ENCODE results near the gene ERI3.

ERI3 gene

DNA sequence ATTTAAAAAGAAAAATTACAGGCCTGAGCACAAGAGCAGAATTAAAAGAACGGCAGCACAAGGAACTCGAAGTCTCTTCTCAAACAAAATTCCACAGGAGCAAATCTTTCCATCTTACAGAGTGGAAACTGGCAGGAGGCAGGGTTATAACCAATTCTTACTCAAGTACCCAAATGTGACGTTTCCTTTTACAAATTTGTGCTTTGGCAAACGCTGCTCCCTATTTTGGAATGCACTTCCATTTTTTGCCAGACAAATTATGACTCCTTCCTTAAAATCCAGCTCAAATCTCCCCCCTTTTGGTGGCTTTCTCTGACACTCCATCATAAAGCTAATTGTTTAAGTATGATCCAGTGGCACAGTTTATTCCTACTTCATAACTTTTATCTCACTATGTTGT is 7.8 kb downstream of the ERI3 start:
- DNase-seq = no peak

DNA sequence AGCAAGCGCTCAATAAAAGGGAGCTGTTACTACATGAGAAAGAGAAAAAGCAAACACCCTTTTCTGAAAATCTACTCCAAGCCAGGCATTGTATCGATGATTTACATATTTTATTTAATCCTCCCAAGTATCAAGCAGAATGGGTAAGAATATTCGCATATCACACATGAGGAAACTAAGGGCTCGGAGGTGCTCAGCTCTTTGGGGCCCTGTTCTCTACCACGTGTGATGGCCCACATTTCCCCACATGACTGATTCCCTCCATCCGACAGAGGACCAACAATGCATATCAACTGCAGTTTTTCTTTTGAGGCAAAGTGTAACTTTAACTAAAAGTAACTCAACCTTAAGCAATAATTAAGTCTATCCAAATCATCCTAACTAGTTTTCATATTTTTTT is 8.2 kb downstream of the ERI3 start:
- DNase-seq = no peak

DNA sequence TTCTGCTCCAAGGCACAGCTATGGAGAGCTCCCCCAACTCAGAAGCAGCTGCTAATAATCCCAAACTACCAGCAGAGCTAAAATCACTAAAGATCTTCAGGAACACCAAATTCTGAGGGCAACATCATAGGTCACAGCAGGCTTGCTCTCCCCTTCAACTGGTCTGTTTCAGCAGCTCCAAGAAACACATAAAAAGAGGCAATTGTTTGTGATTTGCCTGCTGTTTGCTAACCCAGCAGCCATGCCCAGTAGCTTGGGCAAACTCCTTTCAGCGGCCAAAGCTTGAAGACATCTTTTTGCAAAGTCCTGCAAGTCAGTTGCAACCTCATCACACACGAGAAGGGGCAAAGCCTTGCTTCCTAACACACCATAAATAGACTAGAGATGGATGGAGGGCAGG is 8.9 kb downstream of the ERI3 start:
- no peak for DNase-seq

DNA sequence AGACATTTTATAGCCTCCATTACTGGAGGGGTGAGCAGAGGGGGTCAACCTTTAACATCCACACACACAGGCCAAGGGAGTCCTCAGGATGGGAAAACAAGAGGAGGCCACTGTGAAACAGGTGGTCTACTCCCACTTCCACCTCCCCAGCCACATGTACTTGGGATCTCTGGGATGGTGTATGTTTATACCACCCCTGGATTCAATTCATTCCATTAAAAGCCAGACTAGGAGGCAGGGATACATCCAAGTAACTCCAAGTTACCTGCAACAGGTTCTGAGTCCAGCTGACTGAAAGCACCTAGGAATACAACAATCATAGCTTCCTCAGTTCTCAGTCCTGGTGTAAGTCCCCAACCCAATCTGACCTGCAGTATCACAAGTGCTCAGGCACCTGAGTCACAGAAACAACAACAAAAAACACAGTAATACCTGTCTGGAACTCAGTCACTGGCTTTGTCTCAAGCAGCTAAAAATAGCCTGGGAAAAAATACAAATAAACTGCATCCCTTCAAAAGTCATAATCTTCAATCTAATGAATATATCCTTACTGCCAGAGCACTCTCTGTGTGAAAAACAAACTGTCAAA is 9.8 kb downstream of the ERI3 start:
- DNase-seq = no peak

DNA sequence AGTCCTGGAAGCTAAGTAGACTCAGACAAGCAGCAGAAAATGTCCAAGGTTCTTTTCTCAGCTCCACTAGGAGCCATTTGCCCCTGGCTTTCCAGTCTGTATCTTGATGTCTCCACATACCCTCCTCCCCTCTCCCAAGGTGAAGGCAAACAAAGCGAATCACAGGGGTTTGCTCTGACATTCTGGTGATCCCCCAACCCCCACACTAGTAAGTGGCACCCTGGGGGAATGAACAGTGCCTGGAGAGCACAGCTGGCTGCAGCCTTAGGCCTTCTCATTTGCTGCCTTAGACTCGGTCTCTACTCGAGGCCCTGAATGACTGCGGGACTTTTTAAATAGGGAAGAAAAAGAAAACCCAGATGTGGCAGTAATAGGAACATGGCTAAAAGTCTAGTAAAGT is 15.3 kb downstream of the ERI3 start:
- DNase-seq = no peak

DNA sequence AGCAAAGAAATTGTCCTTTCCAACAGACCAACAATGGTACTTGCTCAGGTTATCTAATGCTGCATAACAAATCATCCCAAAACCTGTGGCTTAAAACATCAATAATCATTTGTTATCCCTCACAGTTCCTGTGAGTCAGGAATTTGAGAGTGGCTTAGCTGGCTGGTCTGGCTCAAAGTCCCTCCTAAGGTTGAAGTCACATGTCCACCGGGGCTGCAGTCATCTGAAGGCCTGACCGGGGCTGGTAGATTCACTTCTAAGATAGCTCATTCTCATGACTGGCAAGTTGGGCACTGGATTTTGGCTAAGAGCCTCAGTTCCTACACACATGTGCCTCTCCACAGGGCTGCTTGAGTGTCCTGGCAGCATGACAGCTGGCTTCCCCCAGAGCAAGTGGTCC is 16.9 kb downstream of the ERI3 start:
- DNase-seq = no peak

DNA sequence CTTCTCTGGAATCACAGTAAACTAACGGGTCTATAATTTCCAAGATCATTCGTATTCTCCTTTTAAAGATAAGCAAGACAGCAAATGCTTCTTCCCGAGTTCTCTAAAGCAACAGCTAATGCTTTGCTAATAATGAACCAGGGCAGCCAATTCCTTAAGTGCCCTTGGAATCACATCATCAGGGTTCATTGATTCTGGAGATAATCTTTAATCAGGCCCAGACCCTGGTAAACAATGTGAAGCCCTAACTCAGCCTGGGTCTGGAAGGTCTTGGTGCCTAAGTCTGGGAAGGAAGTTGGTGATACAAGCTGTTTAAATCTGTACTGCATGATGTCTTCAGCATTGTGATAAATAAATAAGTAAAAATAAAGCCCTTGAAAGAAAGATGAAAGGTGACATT is 18.4 kb downstream of the ERI3 start:
- DNase-seq = no peak

DNA sequence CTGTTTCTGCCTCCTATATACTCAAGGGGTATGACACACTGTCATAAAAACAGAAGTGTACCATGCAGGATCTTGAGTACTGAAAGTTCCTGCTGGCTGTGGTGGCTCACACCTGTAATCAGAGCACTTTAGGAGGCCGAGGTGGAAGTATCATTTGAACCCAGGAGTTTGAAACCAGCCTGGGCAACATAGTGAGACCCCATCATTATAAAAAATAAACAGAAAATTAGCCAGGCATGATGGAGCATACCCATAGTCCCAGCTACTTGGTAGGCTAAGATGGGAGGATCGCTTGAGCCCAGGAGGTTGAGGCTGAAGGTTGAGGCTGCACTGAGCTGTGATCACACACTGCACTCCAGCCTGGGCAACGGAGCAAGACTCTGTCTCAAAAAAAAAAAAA is 20.1 kb downstream of the ERI3 start:
- no peak for DNase-seq

DNA sequence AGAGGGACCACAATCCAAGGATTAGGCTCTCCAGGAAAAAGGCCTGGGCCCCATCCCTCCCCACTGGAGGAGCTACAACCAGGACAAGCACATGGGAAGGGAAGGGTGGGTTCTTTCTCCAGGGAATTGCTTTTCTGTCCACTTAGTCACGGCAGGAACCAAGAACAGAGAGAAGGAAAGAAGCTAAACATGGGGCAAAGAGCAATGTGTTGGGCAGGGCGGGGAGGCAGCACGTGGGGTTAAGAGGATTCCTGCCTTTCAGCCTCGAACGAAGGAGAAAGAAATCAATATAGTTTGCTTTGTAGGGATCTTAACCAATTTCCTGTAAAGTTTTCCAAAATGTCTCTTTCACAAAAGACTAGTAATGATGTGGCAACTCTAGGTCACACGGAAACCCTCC is 21.7 kb downstream of the ERI3 start:
- DNase-seq = no peak

DNA sequence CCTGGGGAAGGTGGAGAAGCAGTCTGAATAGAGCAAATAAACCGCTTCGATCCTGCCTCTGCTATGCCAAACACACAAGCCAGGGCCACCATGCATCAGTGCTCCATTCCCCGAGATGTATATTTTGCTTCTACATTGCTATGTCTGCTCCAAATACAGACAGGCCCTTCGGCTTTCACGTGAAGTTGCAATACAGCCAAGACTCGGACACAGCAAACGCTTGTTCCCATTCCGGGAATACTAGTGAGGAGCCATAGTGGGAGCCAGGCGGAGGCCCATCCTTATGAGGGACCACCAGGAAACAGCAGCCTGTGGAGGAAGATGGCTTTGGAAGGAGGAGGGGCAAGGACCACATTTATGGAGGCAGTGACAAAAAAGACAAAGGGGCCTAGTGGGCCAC is 22.6 kb downstream of the ERI3 start:
- no peak for DNase-seq

DNA sequence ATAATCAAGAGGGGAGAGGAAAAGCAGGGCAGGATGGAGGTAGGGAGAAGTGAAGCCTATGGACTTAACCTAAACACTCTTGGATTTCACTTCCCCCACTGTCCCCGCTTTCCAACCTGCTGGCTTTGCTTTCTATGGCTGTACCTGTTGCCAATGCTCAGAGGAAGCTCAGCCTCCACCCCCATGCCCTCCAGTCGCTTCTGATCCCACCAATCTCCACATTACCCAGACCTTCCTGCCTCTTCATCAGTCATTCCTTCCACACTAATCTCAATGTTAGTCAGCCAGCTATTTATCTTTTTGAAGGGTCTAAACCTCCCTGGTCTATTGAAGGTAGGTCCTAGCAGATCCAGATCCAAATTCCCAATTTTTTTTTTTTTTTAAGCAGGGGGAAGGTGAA is 24.1 kb downstream of the ERI3 start:
- no peak for DNase-seq

DNA sequence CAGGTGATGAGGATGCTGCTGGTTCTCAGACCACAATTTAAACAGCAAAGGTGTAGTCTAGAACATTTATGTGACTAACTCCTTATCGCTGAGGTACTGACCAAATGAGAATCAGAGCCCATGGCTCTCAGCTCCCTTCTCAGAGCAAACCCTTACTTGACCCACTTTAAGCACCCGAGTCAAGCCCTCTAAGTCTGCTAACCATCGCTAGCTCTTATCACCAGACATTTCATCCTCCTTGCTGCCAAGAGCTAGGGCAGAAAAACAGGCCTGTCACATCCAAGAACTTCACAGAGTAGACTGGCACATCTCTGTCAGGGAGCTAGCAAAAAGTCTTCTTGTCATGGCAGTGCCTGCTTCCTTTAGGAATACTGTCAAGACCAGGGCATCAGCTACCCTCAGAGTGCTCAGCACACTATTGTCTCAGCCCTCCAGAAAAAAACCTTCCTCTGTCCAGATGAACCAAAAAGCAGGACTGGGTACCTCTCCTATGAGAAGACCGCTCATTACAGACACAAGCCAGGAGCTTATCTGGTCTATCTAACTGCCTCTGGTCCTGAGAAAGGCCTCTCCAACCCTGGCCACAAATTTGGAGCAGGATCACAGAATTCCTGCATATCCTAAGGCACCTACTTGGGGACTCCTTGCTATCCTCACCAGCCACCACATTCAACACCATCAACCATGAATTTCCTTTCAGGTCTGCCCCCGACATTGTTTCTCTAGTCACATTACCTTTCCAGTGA is 26.2 kb downstream of the ERI3 start:
- no peak for DNase-seq

DNA sequence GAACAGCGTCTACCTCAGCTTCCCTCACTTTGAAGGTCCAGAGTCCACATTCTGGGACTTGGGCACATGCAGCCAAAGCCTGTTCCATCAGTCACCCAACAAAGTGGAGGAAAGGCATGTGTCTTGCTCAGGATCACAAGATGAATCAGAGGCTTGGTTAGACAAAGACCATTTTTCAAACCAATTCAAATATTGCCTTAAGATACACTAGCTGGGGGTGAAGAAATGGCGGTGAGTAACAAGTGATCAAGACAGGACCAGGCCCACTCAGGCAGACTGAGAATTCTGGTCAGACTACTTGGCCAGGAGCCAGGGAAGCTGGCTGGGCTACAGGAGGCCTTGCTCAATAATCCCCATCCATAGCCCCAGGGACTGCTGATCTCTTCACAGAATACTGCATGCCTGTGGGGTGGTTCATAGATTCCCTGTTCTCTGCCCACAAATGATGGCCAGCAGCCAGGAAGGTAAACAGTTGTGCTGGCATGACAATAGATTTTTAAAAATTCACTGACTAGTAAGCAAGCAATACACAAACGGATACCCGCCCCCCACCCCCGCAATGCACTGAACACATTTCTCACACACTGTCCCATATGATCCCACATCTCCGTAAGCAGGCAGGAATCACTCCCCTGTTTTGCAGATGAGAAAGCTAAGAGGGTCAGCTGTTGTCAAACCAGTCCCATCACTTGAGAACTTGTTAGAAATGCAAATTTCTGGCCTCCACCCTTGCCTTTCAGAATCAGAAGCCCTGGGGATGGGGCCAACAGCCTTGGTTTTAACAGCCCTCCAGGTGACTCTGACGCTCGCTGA is 27.2 kb downstream of the ERI3 start:
- no peak for DNase-seq

DNA sequence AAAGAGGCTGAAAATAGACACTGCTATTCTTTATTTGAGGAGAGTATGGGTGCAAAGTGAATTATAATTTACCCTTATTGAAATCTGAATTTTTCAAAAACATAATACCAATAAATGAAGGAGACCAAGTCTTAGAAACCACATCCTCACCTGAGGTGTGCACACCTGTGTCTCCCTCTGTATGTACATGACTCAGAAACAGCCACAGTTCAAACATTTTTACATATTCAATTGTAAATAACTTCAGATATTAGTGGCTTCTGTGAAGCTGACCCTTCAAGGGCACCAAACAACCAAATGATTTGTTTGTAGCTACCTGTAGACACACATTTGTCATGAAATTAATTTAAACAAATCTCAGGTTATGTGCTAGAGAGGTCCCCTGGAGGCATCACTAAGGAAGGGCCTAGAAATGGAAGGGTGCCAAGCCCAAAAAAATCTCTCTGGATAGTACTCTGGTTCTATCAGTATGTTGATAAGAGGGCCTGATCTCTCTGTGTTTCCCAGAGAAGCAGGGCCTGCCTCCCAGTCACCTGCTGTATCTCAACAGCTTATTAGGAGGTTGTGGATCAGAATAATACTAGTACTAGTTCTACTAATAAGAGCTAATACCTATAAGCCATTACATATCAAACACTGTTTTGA is 28.1 kb downstream of the ERI3 start:
- DNase-seq = no peak

DNA sequence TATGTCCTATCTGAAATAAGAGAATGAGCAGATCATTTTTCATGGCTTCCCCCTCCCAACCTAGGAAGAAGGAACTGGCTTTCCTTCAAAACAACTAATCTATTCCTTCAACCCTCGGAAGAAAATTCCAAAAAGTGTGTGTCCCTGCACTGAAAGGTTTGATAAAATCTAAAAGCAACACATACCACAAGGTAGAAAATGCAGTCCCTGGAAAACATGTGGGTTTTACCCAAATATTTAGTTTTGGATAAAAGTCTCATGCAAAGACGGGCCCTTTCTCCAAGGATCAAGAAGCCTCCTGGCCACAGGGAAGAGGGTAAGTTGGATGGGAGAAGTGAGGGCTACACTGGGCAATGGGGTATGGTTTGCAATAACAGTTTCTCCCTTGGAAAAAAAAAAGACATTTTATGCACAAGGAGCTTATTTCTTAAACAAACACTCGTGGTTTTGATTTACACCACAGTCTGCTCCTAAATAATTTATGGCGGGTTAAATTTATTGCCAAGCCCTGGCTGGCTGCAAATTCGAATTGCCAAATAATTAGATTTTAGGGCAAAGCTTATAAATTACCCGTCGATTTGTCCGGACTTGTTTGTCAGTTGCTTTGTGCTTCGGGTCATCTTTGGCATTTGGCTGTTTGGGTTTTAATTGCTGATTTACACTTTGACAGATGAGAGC is 28.9 kb downstream of the ERI3 start:
- no peak for DNase-seq

DNA sequence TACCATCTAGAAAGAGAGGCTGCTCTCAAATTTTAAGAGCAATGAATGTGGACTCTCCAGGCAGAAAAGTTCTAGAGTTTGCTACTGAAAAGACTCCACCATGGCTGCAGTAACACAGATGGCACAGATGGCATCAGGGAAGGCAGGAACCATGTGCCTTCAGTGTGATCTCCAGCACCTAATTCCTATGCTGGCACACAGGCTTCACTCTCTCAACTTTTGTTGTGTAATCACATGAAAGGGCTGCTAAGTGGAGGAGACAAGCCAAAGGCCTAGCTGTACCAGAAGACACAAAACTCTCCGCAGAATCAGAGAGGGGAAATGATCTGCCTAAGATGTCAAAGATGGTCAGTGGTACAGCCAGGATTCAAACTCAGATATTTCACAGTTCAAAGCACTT is 31.1 kb downstream of the ERI3 start:
- DNase-seq = no peak

DNA sequence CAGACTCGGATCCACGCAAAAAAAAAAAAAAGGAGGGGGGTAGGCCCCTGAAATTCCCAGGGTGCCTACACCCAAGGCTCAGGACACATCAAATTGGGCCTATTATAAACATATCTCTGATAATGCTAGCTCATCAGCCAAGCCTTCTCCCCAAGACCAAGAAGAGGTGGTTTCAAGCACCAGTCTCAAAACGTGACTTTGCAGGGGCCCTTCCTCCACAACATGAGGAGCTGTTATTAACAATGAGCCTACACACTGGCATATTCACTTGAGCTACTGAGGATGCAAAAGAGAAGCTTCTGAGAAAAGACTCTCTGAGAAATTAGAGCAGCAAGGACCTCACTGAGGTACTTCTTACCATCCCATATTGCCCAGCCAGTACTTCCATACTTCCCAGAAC is 32.7 kb downstream of the ERI3 start:
- DNase-seq = no peak

DNA sequence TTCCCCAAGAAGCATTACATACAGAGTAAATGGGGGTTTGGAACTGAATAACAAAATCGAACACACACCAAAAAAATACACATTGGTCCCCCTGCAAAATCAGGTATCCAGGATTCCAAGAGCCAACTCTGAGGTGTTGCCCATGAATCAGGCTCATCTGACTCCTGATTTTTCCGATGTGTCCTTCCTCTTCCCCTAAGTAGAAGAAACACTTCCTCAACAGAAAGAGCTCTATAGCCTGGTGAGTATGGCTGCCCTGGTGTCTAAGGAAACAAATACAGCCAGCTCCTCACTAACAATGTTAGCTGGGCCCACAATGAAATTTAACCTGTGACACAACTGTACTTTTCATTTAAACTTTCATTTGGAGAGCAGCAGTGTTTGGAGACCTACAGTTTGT is 33.6 kb downstream of the ERI3 start:
- DNase-seq = no peak

DNA sequence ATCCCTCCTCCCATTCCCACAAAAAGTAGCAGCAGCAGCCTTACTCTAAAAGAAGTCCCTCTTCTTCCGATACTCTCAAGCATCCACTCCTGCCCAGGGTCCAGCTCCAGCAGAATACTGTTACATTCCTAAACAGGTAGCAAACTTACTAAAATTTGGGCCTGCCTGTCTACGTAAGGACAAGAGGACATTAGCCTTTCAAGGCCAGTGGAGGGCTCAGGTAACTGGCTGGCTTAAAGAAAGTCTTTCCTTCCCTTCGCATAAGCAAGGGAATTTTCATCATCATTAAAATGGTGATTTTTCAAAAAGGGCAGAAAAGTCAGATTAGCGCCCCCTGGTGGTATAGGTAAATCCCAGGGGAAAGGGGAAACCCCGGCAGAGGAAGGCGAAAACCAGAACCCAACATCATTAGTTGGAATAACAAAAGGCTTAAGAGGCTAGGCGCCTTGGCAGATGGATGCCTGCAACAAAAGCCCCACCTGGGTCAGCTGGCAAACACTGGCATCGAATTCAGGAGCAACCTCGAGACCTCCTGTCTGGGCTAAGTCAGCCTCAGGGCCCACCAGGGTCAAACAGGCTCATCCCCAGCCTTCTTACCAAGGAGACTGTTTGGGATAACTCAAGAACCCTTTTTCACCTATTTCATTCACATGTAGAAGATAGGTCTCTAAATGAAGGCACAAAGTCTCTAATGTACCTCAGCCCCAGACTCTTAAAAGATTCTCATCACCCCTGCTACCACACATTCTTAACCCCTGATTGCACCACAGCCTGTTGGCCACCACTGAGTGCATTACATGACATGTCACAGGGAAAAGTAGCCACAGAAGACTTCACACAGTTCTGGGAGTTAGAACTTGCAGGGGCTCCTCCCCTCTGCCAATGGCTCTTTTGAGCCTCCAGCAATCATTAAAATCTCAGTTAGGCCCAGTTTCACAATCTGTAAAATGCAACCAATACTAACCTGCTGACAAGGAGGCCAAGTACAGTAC is 36.7 kb downstream of the ERI3 start:
- DNase-seq = peak; percentile 40

DNA sequence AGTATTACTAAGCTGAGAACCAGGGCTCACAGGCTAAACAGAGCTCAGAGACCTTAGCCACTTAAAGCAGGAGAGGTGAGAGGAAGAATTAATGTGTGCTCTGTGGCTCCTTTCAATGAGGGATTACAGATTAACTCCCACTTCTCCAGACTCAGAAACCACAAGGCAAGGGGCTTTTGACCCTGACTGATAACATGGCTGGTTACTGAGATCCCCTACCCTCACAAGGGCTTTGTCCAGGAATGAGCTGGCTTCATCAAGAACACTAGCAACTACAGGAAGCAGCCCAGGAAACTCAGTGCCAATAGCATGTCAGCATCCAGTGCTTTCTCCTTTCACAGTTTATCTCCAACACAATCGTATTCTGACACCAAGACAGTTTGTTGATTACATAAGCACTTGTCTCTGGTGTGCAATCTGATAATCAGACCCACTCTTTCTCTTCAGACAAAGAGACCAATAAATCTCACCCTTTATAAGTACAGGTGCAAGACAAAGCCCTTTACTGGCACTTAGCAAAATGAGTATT is 38.8 kb downstream of the ERI3 start:
- no peak for DNase-seq

DNA sequence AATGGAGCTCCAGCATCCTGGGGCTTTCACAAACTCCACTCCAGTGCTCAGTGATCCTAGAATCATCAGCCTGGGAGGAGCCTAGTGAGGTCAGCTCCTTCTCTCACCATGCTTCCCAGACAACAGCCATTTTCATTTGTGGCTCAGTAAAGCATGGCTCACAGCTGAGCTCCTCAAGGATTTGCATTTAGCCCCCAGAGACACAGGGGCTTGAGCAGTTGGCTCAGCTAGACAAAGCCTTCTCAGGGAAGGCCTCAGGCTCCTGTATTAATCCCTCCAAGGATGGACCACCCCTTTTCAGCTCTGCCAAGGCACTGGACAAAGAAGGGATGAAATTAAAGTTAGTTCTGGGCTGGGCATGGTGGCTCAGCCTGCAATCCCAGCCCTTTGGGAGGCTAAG is 39.5 kb downstream of the ERI3 start:
- no peak for DNase-seq

DNA sequence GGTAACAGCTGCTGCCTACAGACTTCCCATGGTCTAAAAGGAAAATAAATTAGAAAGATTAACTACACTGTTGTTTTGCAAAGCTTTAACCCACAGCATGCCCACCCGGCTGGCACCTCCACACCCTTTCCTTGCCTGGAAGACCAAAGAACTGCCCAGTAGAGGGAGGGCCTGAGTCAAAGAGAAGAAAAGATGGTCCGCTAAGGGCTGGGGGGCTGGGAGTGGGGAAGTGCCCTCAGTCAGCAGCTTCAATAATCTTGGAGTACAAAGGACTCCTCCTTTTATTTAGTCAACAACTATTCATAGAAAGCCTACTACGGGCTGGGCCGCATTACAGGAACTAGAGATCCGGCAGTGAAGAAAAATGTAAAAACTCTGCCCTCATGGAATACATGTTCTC is 40.6 kb downstream of the ERI3 start:
- no peak for DNase-seq
